Renal cortical epithelial cell (primary cell): ENCODE data around the gene TBRG1. TPM values are rescaled to one million over a fixed set of nuclear protein-coding genes. Genes with fewer than 3 reads are reported as not detected.
"Not testable (repeated sequence)": the region's sequence is repeated elsewhere in the genome, so short reads cannot be mapped to it uniquely, and the experiment has no call there.

Experiments used
- DNase-seq: peaks from one replicate; pipeline ENCODE4 v3.0.0-alpha.2; 2011; ENCODE audit warnings: low read depth
- total RNA-seq: library from RNA; depleted of rRNA; stranded (reverse); fragments of >200 nt; gene quantifications from 2 replicates; pipeline ENCODE4 v1.2.3, GENCODE V29; 2014

The TBRG1 gene
- 22.4 and 33.1 TPM in 2 replicates for total RNA-seq

DNA sequence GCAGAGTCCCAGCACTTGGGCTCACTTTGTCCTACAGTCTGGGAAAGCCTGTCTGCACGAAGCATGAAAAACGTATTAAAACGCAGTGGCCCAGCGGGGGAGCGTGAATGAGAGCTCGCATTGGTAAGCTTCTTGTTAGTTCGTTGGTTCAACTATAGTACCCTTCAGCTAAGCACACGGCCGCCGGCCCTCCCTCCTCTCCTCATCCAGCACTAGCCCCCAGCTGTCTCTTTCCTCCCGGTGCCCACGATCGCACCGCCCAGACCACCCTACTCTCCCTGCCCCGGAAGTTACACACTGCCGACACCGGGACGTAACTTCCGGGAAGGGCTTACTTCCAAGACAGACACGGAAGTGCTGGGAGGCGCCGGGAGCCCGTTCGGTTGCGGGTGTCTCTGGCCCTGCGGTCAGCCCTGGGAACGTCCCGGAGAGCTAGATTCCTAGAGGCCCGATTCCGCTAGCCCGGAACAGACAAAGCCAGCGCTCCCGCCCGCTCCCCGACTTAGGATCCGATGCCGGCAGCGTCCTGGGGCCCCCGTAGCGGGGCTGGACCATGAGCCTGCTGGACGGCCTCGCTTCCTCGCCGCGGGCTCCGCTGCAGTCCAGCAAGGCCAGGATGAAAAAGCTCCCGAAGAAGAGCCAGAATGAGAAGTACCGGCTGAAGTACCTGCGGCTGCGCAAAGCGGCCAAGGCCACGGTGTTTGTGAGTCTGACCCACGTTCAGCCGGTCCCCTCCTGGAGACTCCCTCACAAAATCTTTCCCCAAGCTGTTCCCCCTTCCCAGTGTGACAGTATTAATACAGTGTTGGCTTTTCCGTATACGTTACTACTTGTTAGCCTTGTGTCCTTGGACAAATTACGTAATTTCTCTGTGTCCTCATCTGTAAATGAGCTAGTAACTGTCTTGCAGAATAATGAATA is at the start of gene TBRG1:
Gene TBRG1, plus strand, starts transcription at position 334 of the 921 bp plus-strand sequence. Its CDS starts 220 bp downstream, at position 554.
- peak; percentile 84 for DNase-seq

GRCh38 chr11:124577716-124578427 is 44.8 kb upstream of the TBRG1 start:
- no peak for DNase-seq

- no peak for DNase-seq
Measured at GRCh38 chr11:124578761-124579160, 43.9 kb upstream of the TBRG1 start.

GRCh38 chr11:124581817-124582216 is 40.8 kb upstream of the TBRG1 start:
- no peak for DNase-seq

GRCh38 chr11:124582565-124582964 is 40.1 kb upstream of the TBRG1 start:
- no peak for DNase-seq

- DNase-seq: no peak
Measured at GRCh38 chr11:124583781-124584180, 38.9 kb upstream of the TBRG1 start.

DNA sequence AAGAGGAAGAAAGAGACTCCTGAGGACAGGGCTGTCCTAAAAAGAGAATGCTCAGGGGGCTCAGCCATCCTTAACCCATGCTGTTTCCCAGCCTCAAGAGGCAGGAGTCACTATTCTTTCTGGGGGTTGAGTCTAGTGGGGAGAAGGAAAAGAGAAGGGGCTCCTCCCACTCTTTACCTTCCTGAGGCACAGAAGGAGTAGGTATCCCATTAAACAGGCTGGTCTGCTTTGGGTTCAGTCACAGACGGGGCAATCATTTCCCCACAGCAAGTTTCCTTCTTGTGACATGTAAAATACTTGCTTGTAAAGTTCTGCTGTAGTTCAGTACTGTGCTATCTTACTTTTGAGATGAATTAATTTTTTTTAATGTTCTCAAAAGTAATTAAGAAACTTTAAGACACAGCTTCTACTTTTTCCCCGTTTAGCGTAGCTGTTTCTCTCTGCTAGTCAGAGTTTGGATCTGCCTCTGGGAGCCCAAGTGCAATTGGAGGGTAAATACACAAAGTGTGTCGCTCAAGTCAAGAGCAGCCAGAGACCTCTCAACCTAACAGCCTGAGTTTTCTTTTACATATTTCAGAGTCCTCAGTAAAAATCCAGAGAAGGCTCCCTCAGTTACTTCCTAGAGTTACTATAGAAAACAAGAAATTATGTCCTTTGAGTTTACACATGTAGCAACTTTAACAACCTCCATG is 37.8 kb upstream of the TBRG1 start:
- DNase-seq: no peak

GRCh38 chr11:124586238-124586860 is 36.3 kb upstream of the TBRG1 start:
- DNase-seq: peak; percentile 50

DNA sequence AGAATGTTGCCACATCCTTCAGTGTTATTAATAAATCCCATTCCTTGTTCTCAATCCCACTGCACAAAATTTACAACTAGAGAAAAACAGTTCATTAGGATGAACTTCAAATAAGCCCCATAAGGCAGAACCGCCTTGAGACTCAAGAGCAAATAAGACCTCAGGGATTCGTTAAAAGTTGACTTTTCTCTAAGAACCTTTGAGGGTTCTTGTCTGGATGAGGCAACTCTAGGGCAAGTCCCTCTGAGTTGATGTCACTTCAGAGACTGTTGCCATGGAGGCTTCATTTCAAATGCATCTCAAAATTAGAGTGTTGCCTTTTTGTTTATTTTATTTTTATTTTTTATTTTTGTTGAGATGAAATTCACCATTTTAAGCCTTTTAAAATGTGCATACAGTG is 31.2 kb upstream of the TBRG1 start:
- DNase-seq: no peak

DNA sequence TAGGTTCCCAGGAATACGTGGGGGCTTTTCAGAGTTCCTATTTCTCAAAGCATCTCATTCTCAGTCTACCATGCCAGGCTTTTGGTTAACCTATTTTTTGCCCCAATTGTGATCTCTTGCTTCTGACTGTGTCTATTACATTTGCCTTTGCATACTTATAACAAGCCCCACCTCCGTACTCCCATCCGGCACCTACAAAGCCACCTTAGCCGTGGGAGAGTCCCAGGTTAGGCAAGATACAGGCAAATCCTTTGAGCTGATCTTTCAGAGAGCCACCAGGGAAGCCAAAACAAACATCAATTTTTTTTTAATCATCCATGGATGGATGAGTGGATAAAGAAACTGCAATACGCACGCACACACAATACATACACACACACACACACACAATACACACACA is 30.0 kb upstream of the TBRG1 start:
- DNase-seq: no peak

DNA sequence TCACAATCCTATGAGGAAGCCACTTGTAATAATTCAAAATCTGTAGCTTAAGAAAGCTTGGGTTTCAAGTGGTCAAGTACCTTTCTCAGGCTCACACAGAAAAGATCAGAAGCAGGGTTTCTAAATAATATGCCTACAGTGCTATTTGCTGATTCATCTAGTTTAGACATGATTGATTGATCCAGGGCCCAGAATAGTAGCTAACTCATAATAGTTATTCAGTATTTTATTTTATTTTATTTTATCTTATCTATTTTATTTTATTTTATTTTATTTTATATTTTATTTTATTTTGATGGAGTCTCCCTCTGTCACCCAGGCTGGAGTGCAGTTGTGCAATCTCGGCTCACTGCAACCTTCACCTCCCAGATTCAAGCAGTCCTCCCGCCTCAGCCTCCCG is 27.4 kb upstream of the TBRG1 start:
- no peak for DNase-seq

DNA sequence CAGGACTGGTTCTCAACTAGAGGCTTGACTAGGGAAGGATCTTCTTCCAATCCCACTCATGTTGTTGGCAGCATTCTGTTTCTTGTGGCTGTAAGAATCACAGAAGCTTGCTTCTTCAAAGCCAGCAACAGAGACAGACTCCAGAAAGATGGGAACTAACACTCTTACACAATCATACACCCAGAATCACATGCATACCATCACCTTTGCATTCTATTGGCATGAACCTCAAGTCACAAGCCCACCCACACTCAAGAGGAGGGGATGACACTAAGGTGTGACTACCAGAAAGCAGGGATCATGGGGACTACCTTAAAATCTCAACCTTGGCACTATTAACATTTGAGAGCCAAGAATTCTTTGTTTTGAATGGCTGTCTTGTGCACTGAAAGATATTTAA is 25.0 kb upstream of the TBRG1 start:
- no peak for DNase-seq

- no peak for DNase-seq
Measured at GRCh38 chr11:124600621-124601320, 21.9 kb upstream of the TBRG1 start.

DNA sequence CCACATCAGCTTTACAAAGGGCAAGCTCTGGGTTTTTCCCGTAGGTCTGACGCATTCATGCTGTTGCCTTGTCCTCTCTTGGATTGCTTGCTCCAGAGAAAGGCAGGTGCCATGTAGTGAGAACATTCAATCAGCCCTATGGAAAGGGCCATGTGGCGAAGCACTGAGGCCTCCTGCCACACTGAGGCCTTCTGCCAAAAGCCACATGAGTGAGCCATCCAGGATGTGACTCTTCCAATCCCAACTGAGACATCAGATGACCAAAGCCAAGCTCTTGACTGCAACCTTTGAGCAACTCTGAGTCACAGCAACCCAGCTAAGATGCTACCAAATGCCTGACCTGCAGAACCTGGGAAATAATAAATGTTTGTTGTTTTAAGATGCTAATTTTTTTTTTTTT is 20.5 kb upstream of the TBRG1 start:
- DNase-seq: no peak

DNA sequence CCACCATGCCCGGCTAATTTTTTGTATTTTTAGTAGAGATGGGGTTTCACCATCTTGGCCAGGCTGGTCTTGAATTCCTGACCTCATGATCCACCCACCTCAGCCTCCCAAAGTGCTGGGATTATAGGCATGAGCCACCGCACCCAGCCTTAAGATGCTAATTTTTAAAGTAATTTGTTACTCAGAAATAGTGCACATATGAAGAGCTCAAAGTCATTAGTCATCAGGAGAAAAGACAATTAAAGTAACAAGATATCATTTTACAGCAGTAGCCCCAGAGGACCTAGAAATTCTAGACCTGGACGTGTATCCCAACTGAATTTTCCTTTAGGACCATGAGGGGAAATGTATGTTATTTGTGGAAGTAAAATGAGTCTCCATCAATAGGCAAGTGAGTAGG is 19.9 kb upstream of the TBRG1 start:
- not testable (repeated sequence) for DNase-seq

DNA sequence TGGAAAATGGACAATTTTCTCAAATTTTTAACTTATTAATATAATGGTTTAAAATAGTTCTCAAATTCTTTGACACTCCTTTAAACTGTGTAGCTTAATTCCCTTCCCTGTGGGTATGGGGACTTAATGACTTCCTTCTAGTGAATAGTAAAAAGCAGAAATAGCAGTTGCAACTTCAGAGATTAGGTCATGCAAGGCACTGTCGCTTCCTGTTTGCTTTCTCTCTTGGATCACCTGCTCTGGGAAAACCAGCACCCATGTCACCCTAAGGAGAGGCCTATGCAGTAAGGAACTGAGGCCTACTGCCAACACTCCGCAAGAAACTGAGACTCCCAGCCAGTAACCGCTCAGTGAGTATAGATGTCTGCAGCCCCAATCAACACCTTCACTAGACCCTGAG is 16.9 kb upstream of the TBRG1 start:
- DNase-seq: no peak

GRCh38 chr11:124608147-124608546 is 14.5 kb upstream of the TBRG1 start:
- DNase-seq: no peak

DNA sequence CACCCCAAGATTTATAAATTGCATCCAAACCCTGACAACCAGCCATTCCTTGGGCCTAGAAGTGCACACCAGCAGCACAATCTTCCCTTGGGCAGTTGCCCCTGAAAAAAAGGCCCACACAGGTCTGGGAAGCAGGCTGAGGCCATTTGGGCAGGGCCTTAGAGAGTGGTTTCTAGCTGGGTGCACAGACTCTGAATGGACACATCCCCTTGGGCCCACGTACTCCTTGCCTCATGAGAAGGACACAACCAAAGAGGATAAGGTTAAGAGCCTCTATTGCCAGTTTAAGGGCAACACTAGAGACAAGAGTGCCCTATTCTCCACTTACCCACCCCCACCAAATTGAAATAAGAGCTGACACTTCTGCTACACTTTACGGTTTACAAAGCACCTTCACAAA is 12.4 kb upstream of the TBRG1 start:
- no peak for DNase-seq

GRCh38 chr11:124611064-124611463 is 11.6 kb upstream of the TBRG1 start, which contains the start of gene PANX3:
Gene PANX3, plus strand, starts transcription at chr11:124611428. Its CDS starts 129 bp downstream, at chr11:124611557.
- no peak for DNase-seq

GRCh38 chr11:124612045-124612444 is 10.6 kb upstream of the TBRG1 start:
- no peak for DNase-seq

GRCh38 chr11:124612567-124613246 is 10.0 kb upstream of the TBRG1 start:
- DNase-seq: no peak
